Measurements from ENCODE around the gene ESRP2.

ESRP2 gene

GRCh38 chr16:68235887-68236136 lies at the start of gene ESRP2:
Gene ESRP2 (minus strand): TSS chr16:68236127. CDS start chr16:68236045, 82 bp downstream.
- DNase-seq = no peak

GRCh38 chr16:68285683-68286082 lies 49.8 kb upstream of the ESRP2 start:
- DNase-seq = no peak

GRCh38 chr16:68284847-68285246 lies 48.9 kb upstream of the ESRP2 start:
- no peak for DNase-seq

- DNase-seq = no peak
Measured at GRCh38 chr16:68283801-68284598, 48.1 kb upstream of the ESRP2 start.

GRCh38 chr16:68283346-68283745 lies 47.4 kb upstream of the ESRP2 start:
- DNase-seq = no peak

- DNase-seq = no peak
Measured at GRCh38 chr16:68282064-68282452, 46.1 kb upstream of the ESRP2 start.

- no peak for DNase-seq
Measured at GRCh38 chr16:68281368-68282063, 45.6 kb upstream of the ESRP2 start.

- DNase-seq = no peak
Measured at GRCh38 chr16:68279726-68280558, 44.0 kb upstream of the ESRP2 start.

GRCh38 chr16:68276223-68276622 lies 40.3 kb upstream of the ESRP2 start:
- DNase-seq = no peak

GRCh38 chr16:68275611-68276191 lies 39.8 kb upstream of the ESRP2 start:
- DNase-seq = peak; percentile 76

GRCh38 chr16:68274441-68274840 lies 38.5 kb upstream of the ESRP2 start:
- no peak for DNase-seq

- DNase-seq = no peak
Measured at GRCh38 chr16:68273896-68274295, 38.0 kb upstream of the ESRP2 start.

- no peak for DNase-seq
Measured at GRCh38 chr16:68273459-68273858, 37.5 kb upstream of the ESRP2 start.

GRCh38 chr16:68272507-68273209 lies 36.7 kb upstream of the ESRP2 start:
- peak; percentile 82 for DNase-seq

- no peak for DNase-seq
Measured at GRCh38 chr16:68270353-68270752, 34.4 kb upstream of the ESRP2 start.

- DNase-seq = no peak
Measured at GRCh38 chr16:68269793-68270192, 33.9 kb upstream of the ESRP2 start.

- no peak for DNase-seq
Measured at GRCh38 chr16:68267612-68268405, 31.9 kb upstream of the ESRP2 start.

GRCh38 chr16:68265078-68265920 lies 29.4 kb upstream of the ESRP2 start:
- peak; percentile 80 for DNase-seq

- peak; percentile 95 for DNase-seq
Measured at GRCh38 chr16:68264128-68265077, 28.5 kb upstream of the ESRP2 start, which contains the start of gene SLC7A6. Gene SLC7A6 (plus strand): TSS chr16:68264526. CDS start chr16:68274727, 10,201 bp downstream.

All from activated effector memory CD4-positive, alpha-beta T cell treated with anti-CD3 and anti-CD28 coated beads, Interleukin-2, amount 50 U/mL, for 16 hours (primary cell).